AG04450 (cell line): ENCODE results near the gene BRD3. TPM values are rescaled to one million over a fixed set of nuclear protein-coding genes. Genes with fewer than 3 reads are reported as not detected.

ENCODE experiments used
- CTCF ChIA-PET: fragments of 300-600, 350-600 bp; formaldehyde crosslinking; extraction: SDS; loops from one replicate; lab custom pipeline; 2022; ENCODE audit warnings: antibody characterized with exemption, inconsistent platforms; lab: Charles Lee
- POLR2A ChIA-PET: fragments of 350-600 bp; formaldehyde crosslinking; extraction: SDS; loops from one replicate; lab custom pipeline; 2021; ENCODE audit warnings: antibody characterized with exemption, inconsistent platforms; lab: Yijun Ruan, JAX
- DNase-seq: peaks from one replicate; pipeline ENCODE4 v3.0.0-alpha.2; 2011; ENCODE audit warnings: low read depth, low spot score
- H3K27ac ChIP-seq: one replicate; pipeline ENCODE4 v1.5.1; 2012; ENCODE audit warnings: low read depth, low read length, control low read depth
- H3K27me3 ChIP-seq: one replicate; pipeline ENCODE4 v1.6.0; 2012; ENCODE audit warnings: low read length; ENCODE audit not compliant: control insufficient read depth, insufficient read depth
- H3K4me3 ChIP-seq: 2 replicates; pipeline ENCODE4 v1.5.1; 2011; ENCODE audit warnings: mild to moderate bottlenecking, low read depth, low read length, control low read depth
- H3K9me3 ChIP-seq: 2 replicates; pipeline ENCODE4 v1.5.1; 2012; ENCODE audit warnings: low read length; ENCODE audit not compliant: control insufficient read depth, insufficient read depth
- polyA plus RNA-seq: library from polyadenylated mRNA; depleted of rRNA; stranded (reverse); fragments of >200 nt; gene quantifications from 2 replicates; pipeline ENCODE4 v1.2.3, GENCODE V29; 2011
- TF ChIP-seq, protein P1 (sequence below): IDR thresholded peaks from 2 replicates; pipeline ENCODE4 v1.5.1; 2011; ENCODE audit warnings: low read depth, low read length, control low read depth, inconsistent platforms

BRD3 gene
- polyA plus RNA-seq, 1 experiment = 7.1 TPM

DNA sequence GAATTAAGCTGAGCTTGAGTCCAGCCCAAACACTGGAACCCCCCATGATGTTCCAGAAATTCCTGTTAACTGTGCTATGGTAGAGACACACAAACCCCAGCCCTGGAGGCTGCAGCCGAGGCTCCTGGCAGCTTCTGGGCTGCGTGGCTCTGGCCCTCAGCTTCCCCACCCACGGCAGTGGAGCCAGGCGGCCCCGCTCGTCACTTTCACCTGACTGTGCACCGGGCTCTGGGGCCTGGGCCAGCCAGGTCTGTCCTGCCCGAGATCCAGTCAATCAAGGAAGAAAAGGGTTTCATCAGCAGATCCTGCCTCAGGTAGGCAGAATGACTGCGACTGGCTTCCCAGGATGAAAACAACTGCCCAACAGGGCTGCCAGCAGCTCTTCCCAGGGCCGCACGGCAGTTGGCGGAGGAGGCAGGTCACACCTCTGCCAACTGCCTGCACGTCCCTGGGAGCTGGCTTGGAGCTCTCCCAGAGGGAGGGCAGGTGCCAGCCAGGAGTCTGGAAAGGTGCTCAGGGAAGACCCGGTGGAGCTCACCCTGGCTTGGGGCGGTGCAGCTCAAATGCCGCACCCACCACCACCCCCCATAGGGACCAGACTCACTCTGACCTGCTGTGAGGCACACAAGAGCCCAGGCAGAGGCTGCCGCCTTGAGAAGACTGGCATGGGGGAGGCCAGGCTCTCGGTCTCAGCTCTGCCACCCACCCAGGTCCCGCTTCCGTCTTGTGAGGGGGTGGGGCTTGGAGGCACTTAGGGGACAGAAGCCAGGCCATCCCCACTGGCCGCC, 20.7 kb downstream of the BRD3 start:
- ChIA-PET POLR2A (no interaction called here), CTCF (no interaction called here)
- H3K4me3 ChIP-seq = no peak overlapping the region
- no peak for DNase-seq
- H3K27ac ChIP-seq = no peak overlapping the region
- no peaks in the 10 kb centered on the region for H3K27me3 ChIP-seq
- H3K9me3 ChIP-seq = no peaks in the 10 kb centered on the region; the same call in 1 of the 2 replicates
- TF ChIP-seq, protein P1, sequence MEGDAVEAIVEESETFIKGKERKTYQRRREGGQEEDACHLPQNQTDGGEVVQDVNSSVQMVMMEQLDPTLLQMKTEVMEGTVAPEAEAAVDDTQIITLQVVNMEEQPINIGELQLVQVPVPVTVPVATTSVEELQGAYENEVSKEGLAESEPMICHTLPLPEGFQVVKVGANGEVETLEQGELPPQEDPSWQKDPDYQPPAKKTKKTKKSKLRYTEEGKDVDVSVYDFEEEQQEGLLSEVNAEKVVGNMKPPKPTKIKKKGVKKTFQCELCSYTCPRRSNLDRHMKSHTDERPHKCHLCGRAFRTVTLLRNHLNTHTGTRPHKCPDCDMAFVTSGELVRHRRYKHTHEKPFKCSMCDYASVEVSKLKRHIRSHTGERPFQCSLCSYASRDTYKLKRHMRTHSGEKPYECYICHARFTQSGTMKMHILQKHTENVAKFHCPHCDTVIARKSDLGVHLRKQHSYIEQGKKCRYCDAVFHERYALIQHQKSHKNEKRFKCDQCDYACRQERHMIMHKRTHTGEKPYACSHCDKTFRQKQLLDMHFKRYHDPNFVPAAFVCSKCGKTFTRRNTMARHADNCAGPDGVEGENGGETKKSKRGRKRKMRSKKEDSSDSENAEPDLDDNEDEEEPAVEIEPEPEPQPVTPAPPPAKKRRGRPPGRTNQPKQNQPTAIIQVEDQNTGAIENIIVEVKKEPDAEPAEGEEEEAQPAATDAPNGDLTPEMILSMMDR = no peak

DNA sequence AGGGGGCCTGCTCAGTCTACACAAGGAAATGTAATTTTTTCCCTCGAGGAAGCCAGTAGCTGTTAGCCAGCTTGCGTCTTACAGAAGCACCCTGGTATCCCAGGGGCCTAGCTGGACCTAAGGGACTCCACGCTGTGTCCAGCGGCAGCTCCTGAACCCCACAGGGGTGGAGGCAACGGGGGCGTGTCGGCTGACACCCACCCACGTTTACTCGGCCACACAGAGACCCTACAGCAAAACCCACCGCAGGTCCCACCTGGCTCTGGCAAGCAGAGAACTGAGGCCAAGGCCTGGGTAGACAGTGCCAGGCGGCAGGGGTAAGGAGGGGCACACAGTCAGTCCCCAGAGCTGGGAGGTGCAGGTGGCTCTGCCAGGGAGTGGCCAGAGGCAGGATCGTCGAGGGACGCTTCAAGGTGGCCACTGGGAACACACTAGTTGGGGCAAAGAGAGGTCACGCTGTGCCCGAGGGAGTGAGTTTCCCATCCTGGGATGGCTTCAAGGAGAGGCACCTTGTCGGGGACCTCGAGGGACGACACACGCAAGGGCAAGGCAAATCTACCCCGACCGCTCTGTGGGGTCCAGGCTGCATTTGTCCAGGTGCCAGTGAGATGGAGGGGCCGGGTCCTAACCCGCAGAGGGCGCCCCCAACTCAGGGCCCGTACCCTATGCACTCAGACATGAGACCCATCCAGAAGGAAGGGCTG, 21.8 kb downstream of the BRD3 start:
- ChIA-PET POLR2A (no interaction called here), CTCF (no interaction called here)
- TF ChIP-seq, protein P1 = no peak
- no peak overlapping the region for H3K4me3 ChIP-seq
- H3K9me3 ChIP-seq = no peaks in the 10 kb centered on the region; the same call in 1 of the 2 replicates
- H3K27me3 ChIP-seq = no peaks in the 10 kb centered on the region
- DNase-seq = no peak
- no peak overlapping the region for H3K27ac ChIP-seq

DNA sequence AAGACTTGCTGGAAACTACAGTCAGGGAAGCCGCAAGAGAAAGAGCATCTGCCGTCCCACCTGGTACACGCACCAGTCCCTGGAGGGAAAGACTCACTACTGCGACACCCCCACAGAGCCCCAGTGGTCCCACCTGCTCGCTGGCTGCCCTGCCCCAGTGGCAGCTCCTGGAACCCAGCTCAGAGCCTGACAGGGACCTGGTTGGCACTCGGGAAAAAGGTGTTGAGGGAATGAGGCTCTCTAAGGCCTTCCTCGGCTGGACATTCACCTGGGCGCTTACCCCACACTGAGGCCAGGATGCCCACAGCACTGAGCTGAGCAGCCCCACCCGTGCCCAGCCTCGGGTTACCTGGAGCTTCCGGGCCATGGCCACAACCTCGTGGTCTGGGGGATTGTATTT, 22.9 kb downstream of the BRD3 start:
- H3K9me3 ChIP-seq = no peaks in the 10 kb centered on the region; the same call in 1 of the 2 replicates
- no peaks in the 10 kb centered on the region for H3K27me3 ChIP-seq
- no peak overlapping the region for H3K27ac ChIP-seq
- ChIA-PET POLR2A (no interaction called here), CTCF (no interaction called here)
- H3K4me3 ChIP-seq = no peak overlapping the region
- no peak for DNase-seq
- TF ChIP-seq, protein P1 = no peak

DNA sequence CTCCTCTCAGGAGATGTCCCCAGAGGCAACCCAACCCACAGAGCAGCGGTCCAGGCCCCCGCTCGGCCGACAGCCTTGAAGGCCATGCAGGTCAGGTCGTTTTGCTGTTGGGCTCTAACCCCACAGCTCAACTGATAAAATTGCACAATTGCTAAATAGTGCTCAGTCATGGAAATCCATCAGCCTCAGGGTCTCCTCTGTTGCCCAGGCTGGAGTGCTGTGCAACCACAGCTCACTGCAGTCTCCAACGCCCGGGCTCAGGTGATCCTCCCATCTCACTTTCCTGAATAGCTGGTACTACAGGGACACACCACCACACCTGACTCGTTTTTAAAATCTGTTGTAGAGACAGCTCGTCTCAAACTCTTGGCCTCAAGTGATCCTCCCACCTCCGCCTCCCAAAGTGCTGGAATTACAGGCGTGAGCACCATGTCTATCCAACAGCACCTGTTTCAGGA, 24.3 kb downstream of the BRD3 start:
- H3K4me3 ChIP-seq = no peak overlapping the region
- no peak for DNase-seq
- H3K9me3 ChIP-seq = no peaks in the 10 kb centered on the region; the same call in 1 of the 2 replicates
- ChIA-PET POLR2A (interaction anchor here (0.7 kb wide), 1 partner anchor 611 kb away, joined by 3 read pairs; no protein-coding TSS in a partner anchor), CTCF (no interaction called here)
- H3K27me3 ChIP-seq = no peaks in the 10 kb centered on the region
- TF ChIP-seq, protein P1 = no peak
- H3K27ac ChIP-seq = no peak overlapping the region

DNA sequence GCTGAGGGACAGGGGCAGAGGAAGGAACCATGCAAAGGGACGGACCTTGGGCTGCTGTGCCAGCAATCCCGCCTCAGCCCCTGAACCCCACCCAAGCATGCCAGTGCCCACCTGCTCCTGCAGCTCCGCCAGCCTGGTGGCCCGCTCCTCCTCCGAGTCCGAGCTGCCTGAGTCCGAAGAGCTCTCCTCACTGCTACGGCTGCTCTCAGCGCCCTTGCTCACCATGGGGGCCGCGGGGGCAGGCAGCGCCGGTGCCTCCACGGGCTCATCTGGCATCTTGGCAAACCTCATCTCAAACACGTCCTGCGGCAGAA, 26.2 kb downstream of the BRD3 start:
- ChIA-PET POLR2A (interaction anchor here (0.6 kb wide), 1 partner anchor 45 kb away, joined by 4 read pairs; no protein-coding TSS in a partner anchor), CTCF (no interaction called here)
- no peak for DNase-seq

More for the DNA sequence above, 26.2 kb downstream of the BRD3 start:
- Histone ChIP-seq H3K27ac (no peak overlapping the region), H3K27me3 (no peaks in the 10 kb centered on the region), H3K4me3 (no peak overlapping the region), H3K9me3 (no peaks in the 10 kb centered on the region; the same call in 1 of the 2 replicates)
- TF ChIP-seq, protein P1 = no peak
